Measurements from ENCODE around the gene NCAM2. TPM values are rescaled to one million over a fixed set of nuclear protein-coding genes. Genes with fewer than 3 reads are reported as not detected.

NCAM2 gene
- total RNA-seq, 4 donors from 2014 or later = 1.1 to 3.9 (median 2.7) TPM

DNA sequence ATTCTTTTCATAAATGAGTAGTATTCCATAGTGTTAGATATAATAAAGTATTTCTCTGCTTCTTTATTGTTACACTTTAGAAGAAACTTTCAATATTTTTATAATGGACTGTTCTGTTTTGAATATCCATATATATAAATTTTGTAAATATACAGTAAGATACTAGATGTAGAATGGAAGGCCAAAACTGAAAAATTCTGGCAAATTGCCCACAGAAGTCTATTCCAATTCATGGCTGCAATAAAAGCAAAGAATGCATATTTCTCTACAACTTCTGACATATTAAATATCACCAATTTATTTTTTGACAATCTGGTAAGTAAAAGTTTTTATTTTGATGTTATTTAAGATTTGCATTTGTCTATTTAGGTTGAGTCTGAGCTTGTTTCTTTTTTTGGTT, 532.5 kb downstream of the NCAM2 start:
- TF ChIP-seq, protein P1, sequence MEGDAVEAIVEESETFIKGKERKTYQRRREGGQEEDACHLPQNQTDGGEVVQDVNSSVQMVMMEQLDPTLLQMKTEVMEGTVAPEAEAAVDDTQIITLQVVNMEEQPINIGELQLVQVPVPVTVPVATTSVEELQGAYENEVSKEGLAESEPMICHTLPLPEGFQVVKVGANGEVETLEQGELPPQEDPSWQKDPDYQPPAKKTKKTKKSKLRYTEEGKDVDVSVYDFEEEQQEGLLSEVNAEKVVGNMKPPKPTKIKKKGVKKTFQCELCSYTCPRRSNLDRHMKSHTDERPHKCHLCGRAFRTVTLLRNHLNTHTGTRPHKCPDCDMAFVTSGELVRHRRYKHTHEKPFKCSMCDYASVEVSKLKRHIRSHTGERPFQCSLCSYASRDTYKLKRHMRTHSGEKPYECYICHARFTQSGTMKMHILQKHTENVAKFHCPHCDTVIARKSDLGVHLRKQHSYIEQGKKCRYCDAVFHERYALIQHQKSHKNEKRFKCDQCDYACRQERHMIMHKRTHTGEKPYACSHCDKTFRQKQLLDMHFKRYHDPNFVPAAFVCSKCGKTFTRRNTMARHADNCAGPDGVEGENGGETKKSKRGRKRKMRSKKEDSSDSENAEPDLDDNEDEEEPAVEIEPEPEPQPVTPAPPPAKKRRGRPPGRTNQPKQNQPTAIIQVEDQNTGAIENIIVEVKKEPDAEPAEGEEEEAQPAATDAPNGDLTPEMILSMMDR (IDR thresholded peaks at IDR 0.05; ENCODE audit: low read depth) = no peak

DNA sequence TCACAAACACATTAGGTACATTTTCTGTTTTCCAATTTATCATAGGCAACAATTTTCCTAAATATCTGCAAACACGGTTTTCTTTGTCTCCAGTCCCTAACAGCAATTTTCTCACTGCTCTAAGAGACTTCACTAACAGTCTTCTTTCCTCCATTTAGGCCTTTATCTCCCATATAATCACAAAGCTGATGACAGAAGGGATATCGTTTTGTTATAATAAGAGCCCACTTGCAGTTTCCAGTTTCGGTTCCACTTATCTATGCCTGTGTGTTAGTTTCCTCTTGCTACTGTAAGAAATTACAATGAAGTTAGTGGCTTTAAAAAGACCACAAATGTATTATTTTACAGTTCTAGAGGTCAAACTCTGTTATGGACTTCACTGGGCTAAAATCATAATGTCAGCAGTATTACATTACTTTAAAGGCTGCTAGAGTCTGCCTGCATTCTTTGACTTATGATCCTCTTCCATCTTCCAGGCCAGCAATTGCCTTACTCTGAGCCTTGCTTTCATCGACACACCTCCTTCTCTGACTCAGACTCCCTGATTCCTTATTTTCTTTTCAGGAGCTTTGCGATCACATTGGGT, 549.3 kb downstream of the NCAM2 start:
- TF ChIP-seq, protein P1 (IDR thresholded peaks at IDR 0.05; ENCODE audit: low read depth) = no peak

DNA sequence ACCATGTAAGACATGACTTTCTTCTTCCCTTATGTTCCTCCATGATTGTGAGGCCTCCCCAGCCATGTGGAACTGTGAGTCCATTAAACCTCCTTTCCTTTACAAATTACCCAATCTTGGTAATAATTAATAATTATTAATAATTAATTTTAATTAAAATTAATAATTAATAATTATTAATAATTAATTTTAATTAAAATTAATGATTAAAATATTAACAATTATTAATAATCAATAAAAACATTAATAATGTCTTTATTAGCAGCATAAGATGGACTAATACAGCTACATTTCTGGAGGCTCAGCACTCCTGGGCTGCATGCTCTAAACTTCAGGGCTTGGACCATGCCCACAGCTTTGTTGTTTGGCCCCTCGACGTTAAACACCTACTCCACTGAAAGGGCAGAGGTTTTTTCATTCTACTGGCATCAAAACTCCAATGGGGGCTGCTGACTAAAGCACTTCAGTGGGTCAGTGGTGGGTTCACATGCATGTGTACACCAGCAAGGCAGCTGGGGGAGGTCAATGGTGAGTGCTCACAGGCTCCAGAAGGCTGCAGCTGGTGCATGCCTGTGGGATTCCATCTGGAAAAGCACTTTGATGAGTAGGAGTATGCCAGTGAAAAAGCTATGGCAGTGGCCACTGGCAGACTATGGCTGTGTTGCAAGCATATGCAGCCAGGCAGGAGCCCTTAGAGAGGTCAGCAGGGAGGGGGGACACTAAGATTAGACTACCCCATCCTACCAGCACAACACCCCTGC, 561.3 kb downstream of the NCAM2 start:
- TF ChIP-seq, protein P1 (IDR thresholded peaks at IDR 0.05; ENCODE audit: low read depth) = no peak

All from subcutaneous adipose tissue (tissue), 4 donors.